ENCODE measurements around the gene CD24. TPM values are rescaled to one million over a fixed set of nuclear protein-coding genes. Genes with fewer than 3 reads are reported as not detected.

The CD24 gene
- total RNA-seq, 6 experiments from 2014 or later, result 7.1 to 140 (median 55.5) TPM

DNA sequence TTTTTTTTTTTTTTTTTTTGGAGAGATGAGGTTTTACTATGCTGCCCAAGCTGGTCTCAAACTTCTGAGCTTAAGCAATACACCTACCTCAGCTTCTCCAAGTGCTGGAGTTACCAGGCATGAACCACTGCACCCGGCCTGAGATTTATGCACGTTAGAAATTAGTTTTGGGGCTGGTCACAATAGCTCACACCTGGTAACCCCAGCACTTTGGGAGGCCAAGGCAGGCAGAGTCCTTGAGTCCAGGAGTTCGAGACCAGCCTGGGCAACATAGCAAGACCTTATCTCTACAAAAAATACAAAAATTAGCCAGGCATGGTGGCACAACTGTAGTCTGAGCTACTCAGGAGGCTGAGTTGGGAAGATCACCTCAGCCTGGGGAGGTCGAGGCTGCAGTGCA lies 51.9 kb downstream of the CD24 start:
- intact Hi-C loops (cut with DNase I), result no loop called here
- DNase-seq (no peak), ATAC-seq (no peak)
- Histone ChIP-seq H3K4me3 (no peak overlapping the region), H3K27ac (no peak overlapping the region), H3K27me3 (no peaks in the 10 kb centered on the region), H3K4me1 (peaks cover 0 to 6% (median 0%) of the 10 kb centered on the region in 4 donors), H3K9me3 (no peaks in the 10 kb centered on the region), H3K36me3 (no peaks in the 10 kb centered on the region)
- WGBS (ENCODE audit: insufficient coverage, low coverage, low lambda C conversion rate, missing lambda C conversion rate), result 92% methylated on average over 4 of the region's 4 CpGs
- TF ChIP-seq, protein P1, sequence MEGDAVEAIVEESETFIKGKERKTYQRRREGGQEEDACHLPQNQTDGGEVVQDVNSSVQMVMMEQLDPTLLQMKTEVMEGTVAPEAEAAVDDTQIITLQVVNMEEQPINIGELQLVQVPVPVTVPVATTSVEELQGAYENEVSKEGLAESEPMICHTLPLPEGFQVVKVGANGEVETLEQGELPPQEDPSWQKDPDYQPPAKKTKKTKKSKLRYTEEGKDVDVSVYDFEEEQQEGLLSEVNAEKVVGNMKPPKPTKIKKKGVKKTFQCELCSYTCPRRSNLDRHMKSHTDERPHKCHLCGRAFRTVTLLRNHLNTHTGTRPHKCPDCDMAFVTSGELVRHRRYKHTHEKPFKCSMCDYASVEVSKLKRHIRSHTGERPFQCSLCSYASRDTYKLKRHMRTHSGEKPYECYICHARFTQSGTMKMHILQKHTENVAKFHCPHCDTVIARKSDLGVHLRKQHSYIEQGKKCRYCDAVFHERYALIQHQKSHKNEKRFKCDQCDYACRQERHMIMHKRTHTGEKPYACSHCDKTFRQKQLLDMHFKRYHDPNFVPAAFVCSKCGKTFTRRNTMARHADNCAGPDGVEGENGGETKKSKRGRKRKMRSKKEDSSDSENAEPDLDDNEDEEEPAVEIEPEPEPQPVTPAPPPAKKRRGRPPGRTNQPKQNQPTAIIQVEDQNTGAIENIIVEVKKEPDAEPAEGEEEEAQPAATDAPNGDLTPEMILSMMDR (IDR thresholded peaks at IDR 0.05), result no peak
- no peak for TF ChIP-seq POLR2A (IDR thresholded peaks at IDR 0.05)

Other genes starting within 250 kb of the CD24 start
- 10 to 100 TPM in 5 of 6 experiments, 1 to 10 TPM in 1; 9.8 to 17.6 (median 12.9) TPM for gene MTRES1, start 53.5 kb upstream of the CD24 start, total RNA-seq
- gene BEND3, start 140.8 kb upstream of the CD24 start, total RNA-seq, result 1 to 10 TPM in 4 of 6 experiments, under 1 TPM in 2; 0.83 to 2.7 (median 1.4) TPM

All from right lobe of liver (tissue), 6 donors.